ENCODE results near the gene PSORS1C1. TPM values are rescaled to one million over a fixed set of nuclear protein-coding genes. Genes with fewer than 3 reads are reported as not detected.
"Not testable (repeated sequence)": the region's sequence is repeated elsewhere in the genome, so short reads cannot be mapped to it uniquely, and the experiment has no call there.

Gene PSORS1C1
- total RNA-seq, 1 donor from 2014 or later: 4.7 TPM

- no peaks in the 10 kb centered on the region for H3K27me3 ChIP-seq (ENCODE audit: low read depth)
- H3K4me3 ChIP-seq: no peak overlapping the region
- no peak for DNase-seq
- intact Hi-C loops (cut with micrococcal nuclease): no loop called here
- TF ChIP-seq CTCF (IDR thresholded peaks at IDR 0.05; ENCODE audit: borderline replicate concordance): no peak
- no peaks in the 10 kb centered on the region for H3K36me3 ChIP-seq
- H3K9me3 ChIP-seq (replicated peaks): no peaks in the 10 kb centered on the region
- H3K27ac ChIP-seq (replicated peaks): no peak overlapping the region
- peaks cover 35% of the 10 kb centered on the region for H3K4me1 ChIP-seq
Observed at GRCh38 chr6:31161216-31162126, 46.9 kb downstream of the PSORS1C1 start.

GRCh38 chr6:31162463-31163165 is 48.0 kb downstream of the PSORS1C1 start:
- intact Hi-C loops (cut with micrococcal nuclease): no loop called here
- no peak for TF ChIP-seq CTCF (IDR thresholded peaks at IDR 0.05; ENCODE audit: borderline replicate concordance)

GRCh38 chr6:31163922-31164321 is 49.3 kb downstream of the PSORS1C1 start:
- no peak for TF ChIP-seq CTCF (IDR thresholded peaks at IDR 0.05; ENCODE audit: borderline replicate concordance)
- no peaks in the 10 kb centered on the region for H3K9me3 ChIP-seq (replicated peaks)
- H3K36me3 ChIP-seq: no peaks in the 10 kb centered on the region
- intact Hi-C loops (cut with micrococcal nuclease): no loop called here
- no peak overlapping the region for H3K4me3 ChIP-seq
- H3K4me1 ChIP-seq: peaks cover 15% of the 10 kb centered on the region
- H3K27me3 ChIP-seq (ENCODE audit: low read depth): no peaks in the 10 kb centered on the region
- no peak overlapping the region for H3K27ac ChIP-seq (replicated peaks)
- no peak for DNase-seq

More at GRCh38 chr6:31162463-31163165, 48.0 kb downstream of the PSORS1C1 start:
- no peak for DNase-seq
- no peak overlapping the region for H3K4me3 ChIP-seq
- H3K4me1 ChIP-seq: peaks cover 24% of the 10 kb centered on the region
- H3K27me3 ChIP-seq (ENCODE audit: low read depth): no peaks in the 10 kb centered on the region
- H3K36me3 ChIP-seq: no peaks in the 10 kb centered on the region
- H3K27ac ChIP-seq (replicated peaks): no peak overlapping the region
- H3K9me3 ChIP-seq (replicated peaks): no peaks in the 10 kb centered on the region

GRCh38 chr6:31164475-31165063 is 50.0 kb downstream of the PSORS1C1 start:
- H3K36me3 ChIP-seq; DNase-seq; intact Hi-C loops (cut with micrococcal nuclease): not testable (repeated sequence)

GRCh38 chr6:31165064-31165832 is 50.6 kb downstream of the PSORS1C1 start:
- intact Hi-C loops (cut with micrococcal nuclease); H3K36me3 ChIP-seq; H3K4me3 ChIP-seq; H3K27ac ChIP-seq (replicated peaks); DNase-seq; H3K27me3 ChIP-seq (ENCODE audit: low read depth); H3K4me1 ChIP-seq; H3K9me3 ChIP-seq (replicated peaks): not testable (repeated sequence)

More at GRCh38 chr6:31164475-31165063, 50.0 kb downstream of the PSORS1C1 start:
- not testable (repeated sequence) for H3K4me1 ChIP-seq; H3K27ac ChIP-seq (replicated peaks); H3K4me3 ChIP-seq; H3K27me3 ChIP-seq (ENCODE audit: low read depth); H3K9me3 ChIP-seq (replicated peaks)

- intact Hi-C loops (cut with micrococcal nuclease): no loop called here
- H3K36me3 ChIP-seq: no peaks in the 10 kb centered on the region
- H3K4me3 ChIP-seq: no peak overlapping the region
Observed at GRCh38 chr6:31165986-31166385, 51.4 kb downstream of the PSORS1C1 start.

More at GRCh38 chr6:31165986-31166385, 51.4 kb downstream of the PSORS1C1 start:
- Histone ChIP-seq H3K27me3 (ENCODE audit: low read depth) (no peaks in the 10 kb centered on the region), H3K27ac (replicated peaks) (no peak overlapping the region), H3K4me1 (peaks cover 4% of the 10 kb centered on the region), H3K9me3 (replicated peaks) (no peaks in the 10 kb centered on the region)
- DNase-seq: no peak
- TF ChIP-seq CTCF (IDR thresholded peaks at IDR 0.05; ENCODE audit: borderline replicate concordance): no peak
